B cell (primary cell): Measurements from ENCODE around the gene TMEM164. TPM values are rescaled to one million over a fixed set of nuclear protein-coding genes. Genes with fewer than 3 reads are reported as not detected.

Experiments used
- ATAC-seq: fragments of 200-7000 bp; cut with Tn5 transposase; one replicate; pipeline ENCODE4 v1.10.0; 2021; ENCODE audit warnings: low read depth, mild to moderate bottlenecking, moderate number of reproducible peaks, moderate library complexity
- CTCF ChIA-PET: fragments of 350-600 bp; sonication (Branson Sonifier 250); formaldehyde crosslinking; loops from one replicate; lab custom pipeline; 2021; ENCODE audit warnings: antibody characterized with exemption, inconsistent platforms; lab: Charles Lee
- POLR2A ChIA-PET: fragments of 350-600 bp; sonication (Branson Sonifier 250); formaldehyde crosslinking; loops from one replicate; lab custom pipeline; 2021; ENCODE audit warnings: antibody characterized with exemption; lab: Charles Lee
- DNase-seq: peaks from one replicate; pipeline ENCODE4 v3.0.0; 2013
- H2AFZ ChIP-seq: 2 replicates; pipeline ENCODE4 v1.6.1; 2012; ENCODE audit warnings: mild to moderate bottlenecking, low read depth, low read length; ENCODE audit not compliant: insufficient read depth, poor library complexity, severe bottlenecking
- H3K27ac ChIP-seq, 2 donors: 1 replicate in 1 of 2; 2 replicates in 1 of 2; pipeline ENCODE4 v1.5.1; 2012 to 2013; ENCODE audit warnings: low read length in 2 of 2, mild to moderate bottlenecking in 2 of 2, moderate library complexity in 1 of 2
- H3K27me3 ChIP-seq, 4 experiments: fragments of 200-600 bp in 1 of 4; sonication (generic) in 1 of 4; replicated peaks in 1 of 4; 1 replicate in 2 of 4; 2 replicates in 2 of 4; pipeline versions ENCODE4 v1.6.1 to v1.7.0; 2013 to 2016; ENCODE audit warnings: low read length in 3 of 4, mild to moderate bottlenecking in 2 of 4, mixed read lengths in 1 of 4, moderate library complexity in 1 of 4; ENCODE audit not compliant: insufficient read depth in 4 of 4, control insufficient read depth in 3 of 4; ENCODE audit errors: control extremely low read depth in 1 of 4
- H3K36me3 ChIP-seq, 2 experiments: replicated peaks in 1 of 2; 1 replicate in 1 of 2; 2 replicates in 1 of 2; pipeline versions ENCODE4 v1.6.1 to v1.7.1; 2013; ENCODE audit warnings: low read length in 1 of 2; ENCODE audit not compliant: insufficient read depth in 2 of 2, control insufficient read depth in 1 of 2; ENCODE audit errors: control extremely low read depth in 1 of 2, extremely low read depth in 1 of 2
- H3K4me1 ChIP-seq, 2 donors: fragments of 200-600 bp in 1 of 2; sonication (generic) in 1 of 2; 1 replicate in 1 of 2; 2 replicates in 1 of 2; pipeline versions ENCODE4 v1.5.1 to v1.6.1; 2013 to 2017; ENCODE audit warnings: low read length in 2 of 2; ENCODE audit not compliant: control insufficient read depth in 2 of 2, insufficient read depth in 2 of 2
- H3K4me2 ChIP-seq: replicated peaks from 2 replicates; pipeline ENCODE3; 2012; ENCODE audit warnings: mild to moderate bottlenecking, low read depth, low read length; ENCODE audit not compliant: poor library complexity, severe bottlenecking
- H3K4me3 ChIP-seq, 5 experiments: fragments of 200-600 bp in 1 of 5; sonication (generic) in 1 of 5; 1 replicate in 3 of 5; 2 replicates in 2 of 5; pipeline versions ENCODE4 v1.5.1 to v1.7.0; 2011 to 2016; ENCODE audit warnings: low read length in 4 of 5, mild to moderate bottlenecking in 4 of 5, low read depth in 2 of 5, control low read depth in 1 of 5, moderate library complexity in 1 of 5; ENCODE audit not compliant: insufficient read depth in 1 of 5; ENCODE audit errors: control extremely low read depth in 1 of 5, extremely low read depth in 1 of 5
- H3K79me2 ChIP-seq: fragments of 200-600 bp; sonication (generic); one replicate; pipeline ENCODE4 v1.6.0; 2016; ENCODE audit warnings: low read length; ENCODE audit not compliant: control insufficient read depth, insufficient read depth
- H3K9ac ChIP-seq: fragments of 200-600 bp; sonication (generic); 2 replicates; pipeline ENCODE4 v1.6.1; 2017; ENCODE audit warnings: mild to moderate bottlenecking, low read length, moderate library complexity
- H3K9me3 ChIP-seq, 3 donors: one replicate each; pipeline versions ENCODE4 v1.6.1 to v1.7.1; 2013; ENCODE audit warnings: low read length in 2 of 3; ENCODE audit not compliant: control insufficient read depth in 2 of 3, insufficient read depth in 1 of 3; ENCODE audit errors: control extremely low read depth in 1 of 3
- H4K20me1 ChIP-seq: 2 replicates; pipeline ENCODE4 v1.6.0; 2012; ENCODE audit warnings: mild to moderate bottlenecking, low read length; ENCODE audit not compliant: insufficient read depth, control insufficient read depth, poor library complexity, severe bottlenecking
- H3K27ac Mint-ChIP-seq: one replicate; pipeline ENCODE4 v1.8.0; 2021; ENCODE audit warnings: mixed read lengths
- H3K27me3 Mint-ChIP-seq: one replicate; pipeline ENCODE4 v1.8.0; 2021; ENCODE audit warnings: mixed read lengths
- H3K4me1 Mint-ChIP-seq: one replicate; pipeline ENCODE4 v1.8.0; 2021; ENCODE audit warnings: mixed read lengths
- H3K4me3 Mint-ChIP-seq: one replicate; pipeline ENCODE4 v1.8.0; 2021; ENCODE audit warnings: mixed read lengths
- H3K9me3 Mint-ChIP-seq: one replicate; pipeline ENCODE4 v1.8.0; 2022; ENCODE audit warnings: mixed read lengths; ENCODE audit not compliant: insufficient read depth
- CTCF ChIP-seq: fragments of 200-600 bp; IDR thresholded peaks from one replicate; pipeline ENCODE4 v1.8.0; 2022; ENCODE audit warnings: antibody characterized with exemption, mild to moderate bottlenecking
- EZH2 ChIP-seq: IDR thresholded peaks from 2 replicates; pipeline ENCODE4 v1.6.1; 2012; ENCODE audit warnings: borderline replicate concordance, low read depth, mild to moderate bottlenecking, moderate library complexity, low read length; ENCODE audit not compliant: insufficient read depth, poor library complexity, severe bottlenecking
- WGBS: methylation state at CpG from one replicate; pipeline ENCODE4 v1.1.5; 2013; ENCODE audit warnings: missing lambda C conversion rate; ENCODE audit not compliant: insufficient coverage; 5-methylcytosine and 5-hydroxymethylcytosine counted together
- intact Hi-C: fragments of 100-400 bp; cut with micrococcal nuclease; formaldehyde crosslinking; loops from one replicate; pipeline ENCODE4 v1.10.0; 2022
- polyA plus RNA-seq: library from polyadenylated mRNA; depleted of rRNA; stranded (reverse); fragments of >200 nt; gene quantifications from 2 replicates; pipeline ENCODE4 v1.2.3, GENCODE V29; 2012
- total RNA-seq, 2 donors: library from RNA; stranded (reverse); fragments of 120-200 nt in 1 of 2; gene quantifications; 1 replicate in 1 of 2; 2 replicates in 1 of 2; pipeline versions ENCODE4 v1.2.3 to v1.2.4, GENCODE V29; 2013 to 2022

The TMEM164 gene
- total and polyA plus RNA-seq, 2 donors (not counting 1 experiment from before 2014, with no cell fraction given), result 9.4 to 26.6 TPM

GRCh38 chrX:110123331-110123782, 120.4 kb downstream of the TMEM164 start:
- no peaks in the 10 kb centered on the region for H3K36me3 ChIP-seq
- no peak overlapping the region for H3K4me2 ChIP-seq
- no peak overlapping the region for H3K27ac Mint-ChIP-seq
- no peaks in the 10 kb centered on the region for H3K27me3 Mint-ChIP-seq
- H3K4me3 Mint-ChIP-seq, result no peak overlapping the region
- no peak for TF ChIP-seq EZH2
- TF ChIP-seq CTCF, result no peak
- H3K9me3 ChIP-seq, result no peaks in the 10 kb centered on the region
- H3K79me2 ChIP-seq, result no peaks in the 10 kb centered on the region
- H3K9ac ChIP-seq, result no peak overlapping the region
- H3K27ac ChIP-seq, result no peak overlapping the region
- no peaks in the 10 kb centered on the region for H4K20me1 ChIP-seq
- ChIA-PET CTCF (no interaction called here), POLR2A (no interaction called here)
- ATAC-seq (no peak), DNase-seq (no peak)
- intact Hi-C loops, result no loop called here
- no peak overlapping the region for H3K4me3 ChIP-seq
- no peaks in the 10 kb centered on the region for H3K4me1 ChIP-seq
- no peaks in the 10 kb centered on the region for H3K4me1 Mint-ChIP-seq
- no peak overlapping the region for H2AFZ ChIP-seq
- no CpG with 5 or more reads among the region's 3 CpGs for WGBS
- no peaks in the 10 kb centered on the region for H3K27me3 ChIP-seq
- H3K9me3 Mint-ChIP-seq, result no peaks in the 10 kb centered on the region

- Mint-ChIP-seq H3K9me3 (no peaks in the 10 kb centered on the region), H3K4me1 (no peaks in the 10 kb centered on the region), H3K27ac (no peak overlapping the region), H3K27me3 (no peaks in the 10 kb centered on the region), H3K4me3 (no peak overlapping the region)
- Histone ChIP-seq H3K4me3 (no peak overlapping the region), H4K20me1 (no peaks in the 10 kb centered on the region), H3K4me2 (no peak overlapping the region), H3K27me3 (no peaks in the 10 kb centered on the region), H2AFZ (no peak overlapping the region), H3K36me3 (no peaks in the 10 kb centered on the region), H3K9ac (no peak overlapping the region), H3K79me2 (no peaks in the 10 kb centered on the region), H3K9me3 (no peaks in the 10 kb centered on the region), H3K4me1 (no peaks in the 10 kb centered on the region), H3K27ac (no peak overlapping the region)
- TF ChIP-seq EZH2 (no peak), CTCF (no peak)
- intact Hi-C loops, result no loop called here
- DNase-seq, result no peak
- WGBS, result 100% methylated on average over 4 of the region's 9 CpGs
- no peak for ATAC-seq
- CTCF ChIA-PET, result no interaction called here
- POLR2A ChIA-PET, result no interaction called here
Observed at GRCh38 chrX:110125446-110126162, 122.7 kb downstream of the TMEM164 start.
